AG04450 (cell line): Measurements from ENCODE around the gene TLR3. TPM values are rescaled to one million over a fixed set of nuclear protein-coding genes. Genes with fewer than 3 reads are reported as not detected.

Experiments
- CTCF ChIA-PET: fragments of 300-600, 350-600 bp; formaldehyde crosslinking; extraction: SDS; loops from one replicate; lab custom pipeline; 2022; ENCODE audit warnings: antibody characterized with exemption, inconsistent platforms; lab: Charles Lee
- POLR2A ChIA-PET: fragments of 350-600 bp; formaldehyde crosslinking; extraction: SDS; loops from one replicate; lab custom pipeline; 2021; ENCODE audit warnings: antibody characterized with exemption, inconsistent platforms; lab: Yijun Ruan, JAX
- DNase-seq: peaks from one replicate; pipeline ENCODE4 v3.0.0-alpha.2; 2011; ENCODE audit warnings: low read depth, low spot score
- H3K27ac ChIP-seq: one replicate; pipeline ENCODE4 v1.5.1; 2012; ENCODE audit warnings: low read depth, low read length, control low read depth
- H3K27me3 ChIP-seq: one replicate; pipeline ENCODE4 v1.6.0; 2012; ENCODE audit warnings: low read length; ENCODE audit not compliant: control insufficient read depth, insufficient read depth
- H3K4me3 ChIP-seq: 2 replicates; pipeline ENCODE4 v1.5.1; 2011; ENCODE audit warnings: mild to moderate bottlenecking, low read depth, low read length, control low read depth
- H3K9me3 ChIP-seq: 2 replicates; pipeline ENCODE4 v1.5.1; 2012; ENCODE audit warnings: low read length; ENCODE audit not compliant: control insufficient read depth, insufficient read depth
- CTCF ChIP-seq: IDR thresholded peaks from 2 replicates; pipeline ENCODE4 v1.5.1; 2011; ENCODE audit warnings: low read depth, low read length, control low read depth, inconsistent platforms
- polyA plus RNA-seq: library from polyadenylated mRNA; depleted of rRNA; stranded (reverse); fragments of >200 nt; gene quantifications from 2 replicates; pipeline ENCODE4 v1.2.3, GENCODE V29; 2011

Gene TLR3
- polyA plus RNA-seq, 1 experiment, result 1.1 TPM

GRCh38 chr4:186096681-186097165 lies 27.8 kb downstream of the TLR3 start:
- ChIA-PET POLR2A (no interaction called here), CTCF (no interaction called here)
- H3K27me3 ChIP-seq, result no peaks in the 10 kb centered on the region
- no peak for DNase-seq
- H3K27ac ChIP-seq, result no peak overlapping the region
- H3K9me3 ChIP-seq, result peaks cover 6% of the 10 kb centered on the region; the same call in 1 of the 2 replicates
- TF ChIP-seq CTCF, result no peak
- no peak overlapping the region for H3K4me3 ChIP-seq

- ChIA-PET CTCF (interaction anchor here (0.5 kb wide), 1 partner anchor 1500 kb away, joined by 3 read pairs; no protein-coding TSS in a partner anchor), POLR2A (no interaction called here)
- Histone ChIP-seq H3K27ac (no peak overlapping the region), H3K27me3 (no peaks in the 10 kb centered on the region), H3K9me3 (peaks cover 4% of the 10 kb centered on the region; the same call in 1 of the 2 replicates), H3K4me3 (no peak overlapping the region)
- DNase-seq, result no peak
- no peak for TF ChIP-seq CTCF
Observed at GRCh38 chr4:186097386-186097785, 28.4 kb downstream of the TLR3 start.

DNA sequence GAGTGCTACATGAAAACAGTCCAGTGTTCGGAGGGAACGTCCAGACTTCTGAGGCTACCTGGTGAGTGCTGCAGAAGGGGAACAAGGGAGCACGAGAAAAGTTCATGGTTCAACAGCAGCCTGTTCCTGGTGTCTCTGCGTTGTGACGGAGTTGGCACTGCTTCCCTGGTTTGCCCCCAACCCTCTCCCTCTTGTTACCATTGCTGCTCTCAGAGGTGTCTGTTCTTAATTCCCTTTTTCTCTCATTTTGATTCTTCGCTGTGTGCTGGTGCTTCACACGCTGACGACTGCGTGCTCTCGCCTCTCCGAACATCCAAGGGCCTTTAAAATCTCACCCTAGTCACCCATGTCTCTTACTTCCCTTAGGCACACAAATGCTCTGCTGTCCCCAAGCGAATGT lies 34.0 kb downstream of the TLR3 start:
- TF ChIP-seq CTCF, result no peak
- Histone ChIP-seq H3K4me3 (no peak overlapping the region), H3K9me3 (no peaks in the 10 kb centered on the region), H3K27me3 (peaks cover 19% of the 10 kb centered on the region), H3K27ac (no peak overlapping the region)
- CTCF ChIA-PET, result no interaction called here
- DNase-seq, result no peak
- POLR2A ChIA-PET, result no interaction called here

- Histone ChIP-seq H3K9me3 (no peaks in the 10 kb centered on the region), H3K27ac (no peak within 1 kb of the TSS), H3K4me3 (no peak within 1 kb of the TSS), H3K27me3 (peaks cover 19% of the 10 kb centered on the region)
- DNase-seq, result no peak
- ChIA-PET POLR2A (no interaction called here), CTCF (no interaction called here)
- no peak for TF ChIP-seq CTCF
Observed at GRCh38 chr4:186104114-186104889, 35.3 kb downstream of the TLR3 start, which contains the start of gene FAM149A. Gene FAM149A (plus strand): TSS chr4:186104704.
